AG08395 (cell line): Measurements from ENCODE around the gene ARHGDIA.
A peak's percentile ranks its signal among the peaks of the same experiment; 100 is the strongest.

ENCODE experiments used
- DNase-seq: peaks from one replicate; pipeline ENCODE4 v3.0.0; 2012; ENCODE audit warnings: mixed read lengths, low spot score

ARHGDIA gene

GRCh38 chr17:81823820-81824550 is 47.2 kb downstream of the ARHGDIA start:
- DNase-seq: no peak

DNA sequence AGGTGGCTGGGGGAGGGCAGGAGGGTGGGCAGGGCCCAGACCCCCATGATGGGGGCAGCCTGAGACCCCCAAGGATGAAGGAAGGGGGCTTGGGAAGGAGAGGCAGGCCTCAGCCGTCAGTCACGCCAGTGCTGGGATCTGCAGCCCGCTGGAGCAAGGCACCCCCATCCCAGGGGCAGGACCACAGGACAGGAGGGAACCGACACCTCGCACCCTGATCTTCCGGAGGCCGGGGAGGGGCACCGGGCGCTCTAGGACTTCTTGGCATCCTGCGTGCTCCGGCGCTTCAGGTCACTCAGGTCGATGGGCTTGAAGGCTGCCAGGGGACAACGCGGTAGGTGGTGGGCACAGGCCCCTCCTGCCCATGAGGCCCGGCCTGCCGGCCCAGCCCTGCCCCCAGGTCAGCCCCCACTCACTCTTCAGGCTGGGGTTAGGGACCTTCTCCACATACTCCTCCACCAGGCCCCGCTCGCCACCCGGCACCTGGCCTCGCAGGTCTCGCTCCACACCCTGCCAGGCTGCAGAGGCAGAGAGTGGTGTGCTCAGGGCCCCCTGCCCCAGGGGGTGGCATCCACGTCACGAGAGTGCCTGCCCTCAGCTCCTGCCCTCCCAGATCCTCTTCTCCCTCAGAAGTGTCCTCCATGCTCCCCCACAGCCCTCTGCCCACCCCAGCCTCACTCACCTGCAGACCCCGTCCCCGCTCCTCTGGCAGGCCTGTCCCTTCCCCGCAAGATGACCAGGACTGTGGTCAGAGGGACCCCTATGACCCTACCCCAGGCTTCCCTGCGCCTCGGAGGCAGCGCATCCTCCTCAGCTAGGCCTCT is 47.9 kb downstream of the ARHGDIA start:
- DNase-seq: no peak

DNA sequence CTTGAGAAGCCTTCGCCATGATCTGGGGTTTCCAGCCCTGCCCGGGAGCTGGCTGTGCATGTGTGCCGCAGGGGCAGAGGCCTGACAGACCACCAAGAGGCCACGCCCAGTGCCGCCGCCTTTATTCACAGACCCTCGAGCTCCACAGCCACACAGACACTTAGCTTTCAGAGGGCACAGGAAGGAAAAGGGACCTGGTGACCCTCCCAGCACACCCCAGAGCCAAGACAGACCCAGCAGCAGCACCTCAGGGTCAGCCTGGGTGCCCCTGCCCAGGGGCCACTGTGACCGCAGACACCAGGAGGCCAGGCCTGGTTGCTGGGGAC is 48.9 kb downstream of the ARHGDIA start:
- DNase-seq: no peak

DNA sequence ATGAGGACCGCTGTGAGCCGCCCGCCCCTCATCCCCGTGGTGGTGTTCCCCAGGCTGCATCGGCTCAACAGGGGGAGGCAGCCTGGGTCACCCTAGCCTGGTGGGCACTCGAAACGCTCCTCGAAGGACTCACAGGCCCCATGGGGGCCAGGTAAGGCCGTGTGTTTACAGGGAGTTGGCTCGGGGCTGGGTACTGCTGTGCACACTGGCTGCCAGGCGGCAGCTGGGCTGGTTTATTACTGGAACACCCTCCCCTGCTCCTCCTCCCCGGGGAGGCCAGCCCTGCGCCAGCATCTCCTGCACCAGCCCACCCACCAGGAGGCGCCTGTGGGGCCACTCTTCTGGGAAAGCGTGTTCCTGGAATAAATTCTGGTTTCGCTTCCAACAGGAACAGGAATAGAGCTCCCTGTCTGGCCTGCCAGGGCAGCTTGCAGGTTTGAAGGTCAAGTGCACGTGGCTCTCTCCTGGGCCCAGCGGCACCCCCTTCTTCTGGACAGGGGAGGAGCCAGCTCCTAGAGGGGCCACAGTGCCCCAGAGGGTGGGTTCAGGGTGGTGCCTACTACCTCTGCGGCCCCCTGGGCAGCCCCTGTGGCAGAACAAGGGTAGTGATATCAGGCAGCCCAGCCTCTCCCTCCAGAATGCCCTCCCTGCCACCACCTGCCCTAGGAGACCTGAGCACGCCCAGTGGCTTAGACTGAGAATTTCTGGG is 49.4 kb downstream of the ARHGDIA start:
- DNase-seq: peak; percentile 76

GRCh38 chr17:81821147-81821546 is 50.0 kb downstream of the ARHGDIA start:
- DNase-seq: no peak

DNA sequence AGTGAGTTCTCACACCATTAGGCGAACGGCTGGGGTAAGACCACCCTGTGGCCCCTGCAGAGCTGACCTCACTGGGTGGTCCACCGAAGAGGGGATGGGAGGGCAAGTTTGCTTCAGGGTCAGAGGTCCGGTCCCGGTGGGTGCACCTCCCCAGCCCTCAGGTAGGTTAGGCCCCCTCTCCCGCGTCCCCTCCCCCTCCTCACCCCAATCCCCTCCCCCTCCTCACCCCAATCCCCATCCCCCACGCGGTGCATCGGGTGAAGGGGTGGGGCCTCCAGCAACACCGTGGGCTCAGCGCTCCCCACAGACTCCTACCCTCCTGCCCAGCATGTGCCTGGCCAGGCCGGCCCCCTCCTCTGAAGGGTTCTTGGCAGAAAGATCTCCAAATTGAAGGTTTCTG is 51.4 kb downstream of the ARHGDIA start:
- no peak for DNase-seq

DNA sequence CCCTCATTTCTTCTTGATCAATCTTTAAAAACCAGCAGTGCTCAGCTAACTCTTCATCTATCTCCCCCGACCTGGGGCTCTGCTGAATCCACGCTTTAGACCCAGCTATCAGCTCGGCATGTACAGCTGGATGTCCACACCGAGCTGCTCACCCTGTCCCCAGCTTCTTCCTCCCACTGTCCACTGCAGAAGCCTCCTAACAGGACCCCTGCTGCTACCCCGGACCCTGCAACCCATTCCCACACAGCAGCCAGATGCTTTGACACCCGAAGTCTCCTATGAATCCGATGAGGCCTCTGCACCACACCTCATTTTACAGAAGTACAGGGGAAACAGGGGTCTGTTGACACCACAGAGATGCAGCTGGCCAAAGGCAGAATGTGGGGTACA is 53.4 kb downstream of the ARHGDIA start:
- DNase-seq: no peak
